ENCODE data around the gene SORCS3.

DNA sequence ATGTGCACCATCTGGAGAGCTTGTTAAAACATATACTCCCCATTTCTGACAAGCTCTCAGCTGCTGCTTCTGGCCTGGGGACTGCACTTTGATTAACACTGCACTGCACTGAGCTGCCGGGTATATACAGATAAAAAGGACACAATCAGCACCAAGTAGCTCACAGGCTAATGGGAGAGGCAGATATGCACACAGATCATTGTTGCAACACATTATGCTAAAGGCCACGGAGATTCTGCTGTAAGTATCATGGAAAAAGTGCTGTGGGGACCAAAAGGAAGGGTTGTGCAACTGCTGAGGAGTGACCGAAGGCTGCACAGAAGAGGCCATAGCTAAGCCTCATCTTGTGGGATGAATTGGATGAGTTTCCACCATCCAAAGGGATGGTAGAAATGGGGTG, 455.2 kb downstream of the SORCS3 start:
- no peak for TF ChIP-seq CTCF (IDR thresholded peaks at IDR 0.05; ENCODE audit: insufficient read depth, low read length, poor library complexity, severe bottlenecking)
- TF ChIP-seq EZH2phosphoT487 (conservative IDR thresholded peaks at IDR 0.05; ENCODE audit: low read length): no peak
